ENCODE measurements around the gene TMSB15A. TPM values are rescaled to one million over a fixed set of nuclear protein-coding genes. Genes with fewer than 3 reads are reported as not detected.

Gene TMSB15A
- total and polyA plus RNA-seq, 2 of the 4 experiments (the other 2 are of a cell fraction): 13.6 to 30.5 TPM

GRCh38 chrX:102498732-102499131 lies 17.8 kb downstream of the TMSB15A start:
- peaks cover 3% of the 10 kb centered on the region for H3K27me3 ChIP-seq (ENCODE audit: control insufficient read depth, insufficient read depth, low read length)
- H3K27ac ChIP-seq (ENCODE audit: insufficient read depth, low read length): no peak overlapping the region
- intact Hi-C loops (cut with micrococcal nuclease): no loop called here
- no peak overlapping the region for H3K14ac ChIP-seq (replicated peaks; ENCODE audit: low read depth, low read length)
- no peak overlapping the region for H3K56ac ChIP-seq (ENCODE audit: extremely low read depth, insufficient read depth, low read length)
- dilution Hi-C loops (cut with HindIII; ENCODE audit: low sequenced_read_pairs, unreplicated experiment): no loop called here
- ATAC-seq (ENCODE audit: low read depth) (no peak), DNase-seq (no peak)
- H3K36me3 ChIP-seq (ENCODE audit: control insufficient read depth, insufficient read depth, low read length): no peaks in the 10 kb centered on the region
- H4K5ac ChIP-seq (ENCODE audit: low read depth, low read length): no peak overlapping the region
- H4K91ac ChIP-seq (ENCODE audit: insufficient read depth, low read depth, low read length): no peak overlapping the region
- no peak overlapping the region for H2BK120ac ChIP-seq (ENCODE audit: low read depth, low read length)
- no peaks in the 10 kb centered on the region for H3K79me1 ChIP-seq (ENCODE audit: low read depth in 1 of 2, low read length in 2 of 2)
- H2AK5ac ChIP-seq (ENCODE audit: low read depth, low read length): no peak overlapping the region
- ChIA-PET CTCF (no interaction called here), POLR2A (ENCODE audit: unreplicated experiment) (no interaction called here)
- no peak overlapping the region for H2AK9ac ChIP-seq (replicated peaks; ENCODE audit: low read depth, low read length, poor library complexity)
- no peak overlapping the region for H3K4me3 ChIP-seq (ENCODE audit: insufficient read depth, low read depth, low read length)
- H3K4me1 ChIP-seq (ENCODE audit: control insufficient read depth, insufficient read depth, low read length): no peaks in the 10 kb centered on the region
- no peak overlapping the region for H2AFZ ChIP-seq (replicated peaks; ENCODE audit: low read length, poor library complexity)
- H3K18ac ChIP-seq (ENCODE audit: low read depth, low read length): no peak overlapping the region
- no TSS peak for BruUV-seq (replicated peaks)
- 33% methylated on average over 1 of the region's 2 CpGs; no CpG with 5 or more reads in 1 of the 2 experiments for WGBS, 2 experiments (ENCODE audit: extremely low coverage in 2 of 2, insufficient read length in 1 of 2)
- no peaks in the 10 kb centered on the region for H3K9me1 ChIP-seq (ENCODE audit: insufficient read depth, low read length)
- H3K4me2 ChIP-seq (ENCODE audit: low read depth, low read length): no peak overlapping the region
- TF ChIP-seq RCOR1 (IDR thresholded peaks at IDR 0.05; ENCODE audit: insufficient replicate concordance, low read length) (no peak), FOS (IDR thresholded peaks at IDR 0.05; ENCODE audit: low read depth, low read length) (no peak), ELK1 (IDR thresholded peaks at IDR 0.05; ENCODE audit: borderline replicate concordance, low read depth, low read length) (no peak), BHLHE40 (IDR thresholded peaks at IDR 0.05; ENCODE audit: low read depth, low read length) (no peak), USF2 (IDR thresholded peaks at IDR 0.05; ENCODE audit: low read depth, low read length) (no peak), CHD1 (IDR thresholded peaks at IDR 0.05; ENCODE audit: low read depth, low read length) (no peak), POLR2A (IDR thresholded peaks at IDR 0.05; ENCODE audit: low read depth, low read length) (no peak), NFE2L2 (IDR thresholded peaks at IDR 0.05; ENCODE audit: low read depth, low read length) (no peak), RFX5 (IDR thresholded peaks at IDR 0.05; ENCODE audit: low read depth, low read length) (no peak), MXI1 (IDR thresholded peaks at IDR 0.05; ENCODE audit: borderline replicate concordance, low read depth, low read length) (no peak), RAD21 (IDR thresholded peaks at IDR 0.05; ENCODE audit: low read length) (no peak), SMC3 (IDR thresholded peaks at IDR 0.05; ENCODE audit: low read depth, low read length) (no peak), MAFK (IDR thresholded peaks at IDR 0.05; ENCODE audit: low read depth, low read length) (no peak), CEBPB (IDR thresholded peaks at IDR 0.05; ENCODE audit: low read depth, low read length) (no peak)
- TF ChIP-seq, protein P1, sequence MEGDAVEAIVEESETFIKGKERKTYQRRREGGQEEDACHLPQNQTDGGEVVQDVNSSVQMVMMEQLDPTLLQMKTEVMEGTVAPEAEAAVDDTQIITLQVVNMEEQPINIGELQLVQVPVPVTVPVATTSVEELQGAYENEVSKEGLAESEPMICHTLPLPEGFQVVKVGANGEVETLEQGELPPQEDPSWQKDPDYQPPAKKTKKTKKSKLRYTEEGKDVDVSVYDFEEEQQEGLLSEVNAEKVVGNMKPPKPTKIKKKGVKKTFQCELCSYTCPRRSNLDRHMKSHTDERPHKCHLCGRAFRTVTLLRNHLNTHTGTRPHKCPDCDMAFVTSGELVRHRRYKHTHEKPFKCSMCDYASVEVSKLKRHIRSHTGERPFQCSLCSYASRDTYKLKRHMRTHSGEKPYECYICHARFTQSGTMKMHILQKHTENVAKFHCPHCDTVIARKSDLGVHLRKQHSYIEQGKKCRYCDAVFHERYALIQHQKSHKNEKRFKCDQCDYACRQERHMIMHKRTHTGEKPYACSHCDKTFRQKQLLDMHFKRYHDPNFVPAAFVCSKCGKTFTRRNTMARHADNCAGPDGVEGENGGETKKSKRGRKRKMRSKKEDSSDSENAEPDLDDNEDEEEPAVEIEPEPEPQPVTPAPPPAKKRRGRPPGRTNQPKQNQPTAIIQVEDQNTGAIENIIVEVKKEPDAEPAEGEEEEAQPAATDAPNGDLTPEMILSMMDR (conservative IDR thresholded peaks at IDR 0.05; ENCODE audit: low read depth, low read length): no peak
- H3K9me3 ChIP-seq (ENCODE audit: control insufficient read depth, insufficient read depth, low read length): peaks cover 3% of the 10 kb centered on the region; the same call in 1 of the 2 replicates
- in situ Hi-C loops (cut with MboI; ENCODE audit: low sequenced_read_pairs): no loop called here
- H4K8ac ChIP-seq (ENCODE audit: low read depth in 2 of 2, low read length in 2 of 2): no peak overlapping the region
- no peak overlapping the region for H2BK5ac ChIP-seq (ENCODE audit: low read depth, low read length, poor library complexity, severe bottlenecking)
- H2BK15ac ChIP-seq (ENCODE audit: low read depth, low read length): no peak overlapping the region
- no peak overlapping the region for H3K4ac ChIP-seq (ENCODE audit: low read depth, low read length)
- no peak overlapping the region for H2BK20ac ChIP-seq (ENCODE audit: low read depth, low read length)
- H4K20me1 ChIP-seq (ENCODE audit: insufficient read depth, low read length): no peaks in the 10 kb centered on the region
- H3K9ac ChIP-seq (ENCODE audit: low read depth, low read length): no peak overlapping the region
- H3K23ac ChIP-seq (ENCODE audit: low read depth, low read length): no peak overlapping the region
